HG03469 (cell line): ENCODE measurements around the gene KIAA1755.

Experiments
- ATAC-seq: cut with Tn5 transposase; IDR thresholded peaks from one replicate; pipeline ENCODE4 v1.9.1; 2021; ENCODE audit warnings: mild to moderate bottlenecking, moderate library complexity, moderate number of reproducible peaks; ENCODE audit not compliant: unreplicated experiment

Gene KIAA1755

DNA sequence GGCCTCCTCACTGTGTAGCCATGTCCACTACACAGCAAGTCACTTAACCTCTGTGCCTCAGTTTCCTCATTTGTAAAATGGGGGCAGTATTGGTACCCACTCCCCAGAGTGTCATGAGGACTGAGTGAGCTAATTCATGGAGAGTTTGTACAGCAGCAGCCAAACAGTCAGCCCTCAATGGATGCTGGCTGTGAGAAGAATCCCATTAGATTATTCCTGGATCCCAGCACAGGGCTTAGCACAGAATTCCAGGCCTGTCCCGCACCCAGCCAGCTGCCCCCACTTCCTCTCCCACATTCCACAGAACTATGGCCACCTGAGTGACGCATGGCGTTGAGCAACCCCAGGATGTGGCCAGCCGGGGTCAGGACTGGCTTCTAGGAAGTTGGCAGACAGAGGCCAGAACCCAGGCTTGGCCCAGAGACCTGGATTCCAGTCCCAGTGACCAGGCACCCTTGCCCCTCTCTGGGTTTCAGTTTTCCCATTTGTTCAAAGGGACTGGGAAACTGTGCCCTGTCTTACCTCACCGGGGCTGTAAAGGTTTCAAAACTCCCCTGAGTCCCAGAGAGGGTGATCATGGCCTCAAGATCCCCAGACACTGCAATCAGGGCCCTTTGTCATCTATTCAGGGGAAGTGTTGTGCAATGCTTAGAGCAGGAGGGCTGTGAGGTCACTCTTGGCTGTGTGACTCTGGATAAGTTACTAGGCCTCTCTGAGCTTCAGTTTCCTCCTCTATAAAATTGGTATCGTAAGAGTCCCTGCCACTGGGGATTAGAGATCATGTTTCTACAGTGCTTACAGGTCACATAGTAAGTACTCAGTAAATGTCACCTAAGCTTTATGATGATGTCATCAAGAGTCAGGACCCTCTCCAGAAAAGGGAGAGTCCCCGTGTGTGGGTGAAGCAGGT, 92.4 kb downstream of the KIAA1755 start:
- no peak for ATAC-seq

GRCh38 chr20:38167328-38167850, 93.1 kb downstream of the KIAA1755 start:
- ATAC-seq: no peak

DNA sequence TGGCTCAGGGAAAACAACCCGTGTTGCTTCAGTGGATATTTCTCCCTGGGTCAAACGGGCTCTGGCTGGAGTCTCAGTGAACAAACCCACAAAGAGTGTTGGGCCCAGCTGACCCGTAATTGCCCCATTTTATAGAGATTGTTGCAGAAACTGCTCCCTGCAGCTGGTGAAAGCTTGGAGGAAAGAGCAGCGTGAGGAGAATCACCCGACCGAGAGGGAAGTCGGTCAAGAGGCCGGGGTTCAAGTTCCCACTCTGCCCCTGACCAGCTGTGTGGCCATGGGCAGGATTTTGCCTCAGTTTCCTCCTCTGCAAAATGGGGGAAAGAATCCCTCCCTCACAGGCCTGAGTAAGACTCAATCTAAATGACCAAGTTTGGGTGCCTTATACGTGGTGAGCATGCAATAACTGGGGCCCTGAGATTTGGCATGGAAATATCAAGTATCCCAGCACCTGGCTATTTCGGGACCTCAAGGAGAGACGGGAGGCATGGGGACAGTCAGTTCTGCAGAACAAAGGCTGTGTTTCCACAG, 93.8 kb downstream of the KIAA1755 start:
- no peak for ATAC-seq

DNA sequence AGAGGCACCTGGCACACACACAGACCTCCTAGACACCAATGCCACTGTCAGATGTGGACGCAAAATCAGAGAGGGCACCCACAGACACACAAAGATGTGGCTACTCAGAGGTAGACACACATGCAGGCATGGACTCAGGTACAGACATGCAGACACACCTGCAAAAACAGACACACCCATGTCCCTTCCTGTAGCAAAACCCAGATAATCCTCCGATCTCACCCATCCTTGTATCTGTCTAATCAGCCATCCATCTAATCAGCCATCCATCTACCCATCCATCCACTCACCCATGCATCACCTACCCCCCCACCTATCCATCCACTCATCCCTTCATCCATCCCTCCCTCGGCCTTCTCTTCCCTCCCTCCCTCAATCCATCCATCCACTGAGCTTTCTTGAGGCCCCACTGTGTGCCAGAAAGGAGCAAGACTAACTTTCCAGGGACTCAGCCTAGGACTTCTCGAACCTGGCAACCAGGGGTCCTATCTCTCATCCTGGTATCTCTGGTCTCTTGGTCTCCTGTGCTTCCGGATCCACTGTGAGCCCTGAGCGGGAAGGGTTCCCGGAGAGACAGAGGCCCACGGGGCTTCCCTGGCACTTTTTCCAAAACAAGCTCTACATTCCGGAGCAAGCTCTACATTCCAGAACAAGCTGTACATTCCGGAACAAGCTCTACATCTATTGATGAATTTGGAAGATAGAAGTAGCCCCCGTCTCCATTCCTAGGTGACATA, 94.4 kb downstream of the KIAA1755 start:
- no peak for ATAC-seq

DNA sequence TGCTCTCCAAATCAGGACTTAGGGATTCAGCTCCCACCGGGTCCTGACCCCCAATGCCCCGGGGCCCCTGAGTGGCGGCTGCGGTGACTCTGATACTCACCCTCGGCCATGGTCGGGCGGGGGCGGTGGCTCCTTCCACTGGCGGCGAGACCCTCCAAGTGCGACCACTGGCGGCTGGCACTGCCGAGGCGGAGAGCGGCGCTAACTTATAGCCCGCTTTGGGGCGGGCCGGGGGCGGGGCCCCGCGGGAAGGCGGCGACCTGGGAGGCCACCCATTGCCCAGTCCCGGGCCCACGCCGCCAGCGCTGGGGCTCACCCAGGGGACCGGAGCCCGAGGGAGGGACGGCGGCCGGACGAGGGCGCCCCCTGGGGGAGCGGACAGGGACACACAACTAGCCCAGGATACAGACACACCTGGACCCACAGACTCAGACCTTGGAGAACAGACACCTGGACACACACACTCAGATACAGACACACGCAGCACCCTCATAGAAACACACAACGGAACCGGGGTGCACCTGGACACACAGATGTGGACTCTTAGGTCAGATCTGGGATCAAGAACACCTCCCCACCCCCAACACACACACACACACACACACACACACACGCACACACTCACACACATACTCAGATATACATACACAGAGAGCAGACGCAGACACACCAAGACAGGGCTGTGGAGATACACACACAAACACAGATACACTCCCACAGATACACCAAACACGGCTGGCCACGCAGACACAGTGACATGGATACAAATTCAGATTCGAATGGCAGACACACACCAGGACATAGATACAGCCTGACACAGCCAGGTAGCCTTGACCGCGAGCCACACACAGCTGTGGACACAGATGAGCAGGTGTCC, 95.2 kb downstream of the KIAA1755 start, which contains the start of gene TGM2:
TGM2 (minus strand) TSS at position 182 of the 877 bp plus-strand sequence; CDS start at position 110, 72 bp downstream.
- no peak for ATAC-seq

- ATAC-seq: no peak
These were observed 95.9 kb downstream of the KIAA1755 start for GRCh38 chr20:38164624-38165088.

- no peak for ATAC-seq
These were observed 96.5 kb downstream of the KIAA1755 start for GRCh38 chr20:38164069-38164468.

- no peak for ATAC-seq
These were observed 97.4 kb downstream of the KIAA1755 start for GRCh38 chr20:38162878-38163875.

GRCh38 chr20:38162149-38162548, 98.4 kb downstream of the KIAA1755 start:
- no peak for ATAC-seq

GRCh38 chr20:38161412-38161774, 99.1 kb downstream of the KIAA1755 start:
- no peak for ATAC-seq
